Eye (tissue), 1 donor: ENCODE data around the gene ENDOG.
A peak's percentile ranks its signal among the peaks of the same experiment; 100 is the strongest.
"Not testable (repeated sequence)": the region's sequence is repeated elsewhere in the genome, so short reads cannot be mapped to it uniquely, and the experiment has no call there.

ENCODE experiments used
- DNase-seq: peaks from one replicate; pipeline ENCODE4 v3.0.0-alpha.2; 2015

The ENDOG gene

DNA sequence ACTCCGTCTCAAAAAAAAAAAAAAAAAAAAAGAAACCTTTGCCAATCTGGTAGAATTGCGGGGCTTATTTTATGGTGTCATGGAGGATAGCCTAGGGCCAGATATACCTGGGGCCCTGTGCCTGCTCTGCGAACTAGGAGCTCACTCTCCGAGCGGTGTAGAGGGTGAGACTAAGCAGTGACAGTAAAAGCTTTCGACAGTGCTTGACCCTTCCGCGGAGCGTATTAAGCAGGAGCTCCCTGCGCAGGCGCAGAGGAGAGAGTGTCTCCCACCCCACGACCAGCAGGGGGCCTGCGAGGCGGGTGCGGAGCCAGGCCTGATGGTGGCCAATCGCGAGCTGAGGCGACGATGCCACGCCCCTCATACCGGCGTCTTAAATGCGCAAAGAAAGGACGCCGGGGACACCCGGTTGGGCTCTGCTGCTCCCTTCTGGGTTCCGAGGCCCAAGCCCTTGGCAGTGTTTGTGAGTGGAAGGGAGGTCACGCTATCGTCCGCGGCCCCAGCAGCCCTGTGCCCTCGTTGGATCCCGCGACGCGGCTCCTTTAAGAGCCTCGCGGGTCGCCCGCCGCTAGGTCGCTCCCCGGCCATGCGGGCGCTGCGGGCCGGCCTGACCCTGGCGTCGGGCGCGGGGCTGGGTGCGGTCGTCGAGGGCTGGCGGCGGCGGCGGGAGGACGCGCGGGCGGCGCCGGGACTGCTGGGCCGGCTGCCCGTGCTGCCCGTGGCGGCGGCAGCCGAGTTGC is at the start of gene ENDOG:
Gene ENDOG (plus strand): TSS at position 402 of the 740 bp plus-strand sequence. CDS start 185 bp downstream, at position 587.
- peak; percentile 99 for DNase-seq

GRCh38 chr9:128768606-128769005 is 49.7 kb upstream of the ENDOG start:
- no peak for DNase-seq

- no peak for DNase-seq
These were observed 47.8 kb upstream of the ENDOG start for GRCh38 chr9:128770286-128771030.

- DNase-seq = no peak
These were observed 47.1 kb upstream of the ENDOG start for GRCh38 chr9:128771094-128771721.

DNA sequence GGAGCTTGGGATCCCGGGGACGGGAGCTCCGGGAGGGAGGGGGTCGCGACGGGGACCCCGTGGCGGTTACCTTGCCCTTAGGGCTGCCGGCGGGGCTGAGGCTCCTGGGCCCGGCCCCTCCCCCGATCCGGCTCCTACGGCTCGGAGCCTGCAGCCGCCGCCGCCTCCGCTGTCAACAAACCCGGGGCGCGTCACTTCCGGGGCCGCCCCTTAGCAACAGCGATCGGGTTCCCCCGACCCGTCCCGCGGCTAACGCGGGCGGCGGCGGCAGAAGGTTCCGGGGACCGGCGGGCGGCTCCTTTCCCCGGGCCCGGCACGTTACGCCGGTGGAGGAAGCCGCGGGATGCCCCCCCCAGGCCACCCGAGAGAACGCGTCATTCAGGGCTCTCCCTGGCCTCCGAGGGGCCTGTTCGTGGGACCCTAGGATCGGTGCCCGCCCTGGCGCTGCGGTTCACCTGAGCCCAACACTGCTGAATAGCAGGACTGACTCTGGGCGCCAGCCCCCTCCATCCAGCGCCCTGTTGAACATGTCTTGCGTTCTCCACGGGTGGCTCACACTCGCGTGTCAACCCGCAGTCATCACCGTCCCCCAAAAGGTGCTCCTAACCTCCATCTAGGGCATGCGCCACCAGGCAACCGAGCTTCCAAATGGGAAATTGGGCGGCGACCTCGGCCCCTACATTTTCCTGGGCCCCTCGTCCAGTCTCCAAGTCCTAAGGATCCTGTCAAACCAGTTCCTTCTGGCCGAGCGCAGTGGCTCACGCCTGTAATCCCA is 46.4 kb upstream of the ENDOG start, which contains the start of gene ZER1:
Gene ZER1 (minus strand): TSS at position 183 of the 775 bp plus-strand sequence. CDS start 16,362 bp downstream, outside the sequence.
- DNase-seq = peak; percentile 97

GRCh38 chr9:128773049-128773448 is 45.3 kb upstream of the ENDOG start:
- no peak for DNase-seq

DNA sequence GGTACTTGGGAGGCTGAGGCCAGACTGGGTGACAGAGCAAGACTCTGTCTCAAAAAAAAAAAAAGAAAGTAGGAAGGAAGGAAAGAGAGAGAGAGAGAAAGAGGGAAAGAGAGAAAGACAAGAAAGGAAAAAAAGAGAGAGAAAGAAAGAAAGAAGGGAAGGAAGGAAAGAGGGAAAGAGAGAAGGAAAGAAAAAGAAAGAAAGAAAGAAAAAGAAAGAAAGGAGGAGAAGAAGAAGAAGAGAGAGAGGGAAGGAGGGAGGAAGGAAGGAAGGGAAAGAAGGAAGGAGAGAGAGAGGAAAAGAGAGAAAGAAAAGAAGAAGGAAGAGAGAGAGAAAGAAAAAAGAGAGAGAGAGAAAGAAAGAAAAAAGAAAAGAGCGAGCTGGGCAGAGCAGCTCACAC is 43.5 kb upstream of the ENDOG start:
- no peak for DNase-seq

DNA sequence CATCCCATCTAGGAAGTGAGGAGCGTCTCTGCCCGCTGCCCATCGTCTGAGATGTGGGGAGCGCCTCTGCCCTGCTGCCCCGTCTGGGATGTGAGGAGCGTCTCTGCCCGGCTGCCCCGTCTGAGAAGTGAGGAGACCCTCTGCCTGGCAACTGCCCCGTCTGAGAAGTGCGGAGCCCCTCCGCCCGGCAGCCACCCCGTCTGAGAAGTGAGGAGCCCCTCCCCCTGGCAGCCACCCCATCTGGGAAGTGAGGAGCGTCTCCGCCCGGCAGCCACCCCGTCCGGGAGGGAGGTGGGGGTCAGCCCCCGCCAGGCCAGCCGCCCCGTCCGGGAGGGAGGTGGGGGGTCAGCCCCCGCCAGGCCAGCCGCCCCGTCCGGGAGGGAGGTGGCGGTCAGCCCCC is 38.2 kb upstream of the ENDOG start:
- not testable (repeated sequence) for DNase-seq

DNA sequence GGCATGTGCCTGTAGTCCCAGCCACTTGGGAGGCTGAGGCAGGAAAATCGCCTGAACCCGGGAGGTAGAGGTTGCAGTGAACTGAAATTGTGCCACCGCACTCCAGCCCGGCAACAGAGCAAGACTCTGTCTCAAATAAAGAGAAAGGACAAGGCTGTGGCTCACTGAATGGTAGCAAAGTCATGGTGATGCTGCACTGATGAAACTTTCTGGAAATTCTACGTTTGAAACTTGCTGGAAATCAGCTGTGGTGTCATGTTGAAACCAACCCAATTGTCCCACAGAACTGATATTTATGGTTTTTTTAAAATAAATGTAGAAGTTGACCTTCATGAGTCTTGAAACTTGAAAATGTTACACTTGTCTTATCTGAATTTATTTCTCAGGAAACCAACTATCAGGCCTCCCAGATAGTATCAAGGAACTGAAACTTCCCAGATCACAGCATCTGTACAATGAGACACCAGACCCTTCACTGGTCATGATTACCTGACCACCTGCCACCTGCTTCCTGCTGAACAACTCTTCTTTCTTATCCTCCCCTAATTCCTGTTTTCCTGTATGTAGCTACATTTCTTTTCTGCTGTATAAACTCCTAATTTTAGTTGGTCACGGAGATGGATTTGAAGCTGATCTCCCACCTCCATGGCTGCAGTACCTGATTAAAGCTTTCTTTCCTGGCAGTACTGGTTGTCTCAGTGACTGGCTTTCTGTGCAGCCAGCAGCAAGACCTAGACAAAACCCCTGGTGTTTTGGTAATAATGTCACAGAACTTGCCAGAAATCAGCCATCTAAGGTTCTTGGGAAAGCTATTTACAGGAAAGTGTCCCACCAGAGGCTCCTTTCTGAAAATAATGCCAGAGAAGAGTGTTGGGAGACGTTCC is 36.9 kb upstream of the ENDOG start:
- no peak for DNase-seq

DNA sequence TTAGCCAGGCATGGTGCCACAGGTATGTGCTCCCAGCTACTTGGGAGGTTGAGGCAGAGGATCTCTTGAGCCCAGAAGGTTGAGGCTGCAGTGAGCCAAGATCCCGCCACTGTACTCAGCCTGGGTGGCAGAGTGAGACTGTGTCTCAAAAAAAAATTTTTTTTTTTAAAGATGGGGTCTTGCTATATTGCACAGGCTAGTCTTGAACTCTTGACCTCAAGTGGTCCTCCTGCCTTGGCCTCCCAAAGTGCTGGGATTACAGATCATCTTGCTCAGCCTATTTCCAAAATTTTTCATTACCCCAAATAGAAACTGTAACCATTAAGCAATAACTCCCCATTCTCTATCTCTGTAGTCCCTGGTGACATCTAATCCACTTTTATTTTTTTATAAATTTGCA is 35.6 kb upstream of the ENDOG start:
- DNase-seq = no peak

DNA sequence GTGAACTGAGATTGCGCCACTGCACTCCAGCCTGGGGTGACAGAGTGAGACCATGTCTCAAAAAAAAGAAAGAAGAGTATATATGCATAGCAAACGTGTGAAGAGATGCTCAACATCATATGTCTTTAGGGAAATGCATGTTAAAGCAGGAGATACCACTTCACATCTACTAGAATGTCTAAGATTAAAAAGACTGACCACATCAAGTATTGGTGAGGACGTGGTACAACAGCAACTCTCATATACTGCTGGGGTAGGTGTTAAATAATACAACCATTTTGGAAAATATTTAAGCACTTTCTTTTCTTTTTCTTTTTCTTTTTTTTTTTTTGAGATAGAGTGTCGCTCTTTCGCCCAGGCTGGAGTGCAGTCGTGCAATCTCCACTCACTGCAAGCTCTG is 32.9 kb upstream of the ENDOG start:
- no peak for DNase-seq

GRCh38 chr9:128786681-128787601 is 31.4 kb upstream of the ENDOG start, which contains the start of gene TBC1D13:
Gene TBC1D13, plus strand, starts transcription at chr9:128787253. Its CDS starts 101 bp downstream, at chr9:128787354.
- DNase-seq = peak; percentile 94

- peak; percentile 41 for DNase-seq
These were observed 30.6 kb upstream of the ENDOG start for GRCh38 chr9:128787659-128788058.

- DNase-seq = no peak
These were observed 29.9 kb upstream of the ENDOG start for GRCh38 chr9:128788445-128788844.

- no peak for DNase-seq
These were observed 27.8 kb upstream of the ENDOG start for GRCh38 chr9:128790536-128790935.

- DNase-seq = no peak
These were observed 26.2 kb upstream of the ENDOG start for GRCh38 chr9:128792134-128792533.

- DNase-seq = no peak
These were observed 25.2 kb upstream of the ENDOG start for GRCh38 chr9:128792978-128793686.

DNA sequence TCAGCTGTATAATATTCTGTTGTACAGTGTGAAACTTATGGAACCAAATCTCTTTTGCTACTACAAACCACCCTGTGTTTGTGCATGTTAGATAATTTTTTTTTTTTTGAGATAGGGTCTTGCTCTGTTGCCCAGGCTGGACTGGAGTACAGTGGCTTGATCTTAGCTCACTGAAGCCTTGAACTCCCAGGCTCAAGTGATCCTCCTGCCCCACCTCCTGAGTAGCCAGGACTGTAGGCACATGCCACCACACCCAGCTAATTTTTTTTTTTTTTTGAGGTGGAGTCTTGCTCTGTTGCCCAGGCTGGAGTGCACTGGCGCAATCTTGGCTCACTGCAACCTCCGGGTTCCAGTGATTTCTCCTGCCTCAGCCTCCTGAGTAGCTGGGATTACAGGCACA is 23.3 kb upstream of the ENDOG start:
- DNase-seq = not testable (repeated sequence)

DNA sequence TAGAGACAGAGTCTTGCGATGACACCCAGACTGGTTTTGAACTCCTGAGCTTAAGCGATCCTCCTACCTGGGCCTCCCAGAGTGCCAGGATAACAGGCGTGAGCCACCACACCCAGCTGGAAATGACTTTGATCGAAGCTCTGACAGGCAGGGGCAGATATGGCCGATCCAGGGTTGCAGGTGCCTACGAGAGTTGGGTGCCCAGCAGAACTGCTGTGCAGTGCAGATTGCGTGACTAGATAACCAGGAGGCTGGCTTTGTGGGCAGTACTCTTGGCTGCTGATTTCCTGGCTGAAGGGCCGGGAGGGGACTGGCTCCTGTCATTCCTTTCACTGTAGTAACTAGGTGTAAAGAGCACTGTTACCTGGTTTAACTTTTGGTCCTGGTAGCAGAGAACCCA is 19.4 kb upstream of the ENDOG start:
- no peak for DNase-seq

- DNase-seq = no peak
These were observed 18.2 kb upstream of the ENDOG start for GRCh38 chr9:128800061-128800460.
